ENCODE measurements around the gene DYTN. TPM values are rescaled to one million over a fixed set of nuclear protein-coding genes. Genes with fewer than 3 reads are reported as not detected.

DYTN gene
- total RNA-seq, 1 donor from 2014 or later, result 3.1 TPM

DNA sequence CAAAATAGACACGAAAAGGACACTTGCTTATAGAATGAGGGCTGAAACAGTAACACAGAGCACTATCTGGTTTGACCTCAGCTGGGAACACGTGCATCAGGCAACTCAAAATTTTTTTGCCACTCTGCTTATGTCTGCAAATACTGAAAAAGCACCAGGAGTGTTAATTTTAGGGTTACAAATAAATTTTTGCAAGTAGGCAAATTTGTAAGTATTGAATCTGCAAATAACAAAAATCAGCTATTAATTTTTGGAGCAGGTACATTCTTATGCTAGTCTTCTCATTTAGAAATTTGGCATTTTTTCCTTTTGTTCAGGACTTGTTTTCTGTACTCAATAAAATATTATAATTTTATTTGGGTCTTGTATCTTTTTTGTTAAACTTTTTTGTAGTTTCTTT lies 29.7 kb downstream of the DYTN start:
- Mint-ChIP-seq H3K9me3 (ENCODE audit: unreplicated experiment) (no peaks in the 10 kb centered on the region), H3K27ac (ENCODE audit: unreplicated experiment) (no peak overlapping the region), H3K27me3 (ENCODE audit: unreplicated experiment) (peaks cover 1% of the 10 kb centered on the region), H3K36me3 (ENCODE audit: low read depth, unreplicated experiment) (peaks cover 14% of the 10 kb centered on the region), H3K4me3 (ENCODE audit: unreplicated experiment) (no peak overlapping the region), H3K4me1 (ENCODE audit: unreplicated experiment) (no peaks in the 10 kb centered on the region)
- TF ChIP-seq, protein P1, sequence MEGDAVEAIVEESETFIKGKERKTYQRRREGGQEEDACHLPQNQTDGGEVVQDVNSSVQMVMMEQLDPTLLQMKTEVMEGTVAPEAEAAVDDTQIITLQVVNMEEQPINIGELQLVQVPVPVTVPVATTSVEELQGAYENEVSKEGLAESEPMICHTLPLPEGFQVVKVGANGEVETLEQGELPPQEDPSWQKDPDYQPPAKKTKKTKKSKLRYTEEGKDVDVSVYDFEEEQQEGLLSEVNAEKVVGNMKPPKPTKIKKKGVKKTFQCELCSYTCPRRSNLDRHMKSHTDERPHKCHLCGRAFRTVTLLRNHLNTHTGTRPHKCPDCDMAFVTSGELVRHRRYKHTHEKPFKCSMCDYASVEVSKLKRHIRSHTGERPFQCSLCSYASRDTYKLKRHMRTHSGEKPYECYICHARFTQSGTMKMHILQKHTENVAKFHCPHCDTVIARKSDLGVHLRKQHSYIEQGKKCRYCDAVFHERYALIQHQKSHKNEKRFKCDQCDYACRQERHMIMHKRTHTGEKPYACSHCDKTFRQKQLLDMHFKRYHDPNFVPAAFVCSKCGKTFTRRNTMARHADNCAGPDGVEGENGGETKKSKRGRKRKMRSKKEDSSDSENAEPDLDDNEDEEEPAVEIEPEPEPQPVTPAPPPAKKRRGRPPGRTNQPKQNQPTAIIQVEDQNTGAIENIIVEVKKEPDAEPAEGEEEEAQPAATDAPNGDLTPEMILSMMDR (IDR thresholded peaks at IDR 0.05; ENCODE audit: unreplicated experiment), result no peak
- DNase-seq (ENCODE audit: low spot score), result no peak

DNA sequence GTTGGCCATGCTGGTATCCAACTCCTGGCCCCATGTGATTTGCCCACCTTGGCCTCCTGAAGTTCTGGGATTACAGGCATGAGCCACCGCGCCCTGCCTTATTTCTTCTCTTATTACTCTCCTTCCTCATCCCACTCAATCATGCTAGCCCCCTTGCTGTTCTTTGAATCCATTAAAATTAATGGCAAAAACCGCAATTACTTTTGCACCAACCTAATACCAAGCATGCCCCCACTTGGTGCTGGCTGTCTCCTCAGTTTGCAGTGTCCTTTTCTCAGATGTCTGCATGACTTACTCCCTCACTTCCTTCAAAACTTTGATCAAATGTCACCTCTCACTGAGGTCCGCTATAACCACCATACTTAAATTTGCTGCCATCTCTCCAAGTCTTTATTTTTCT lies 34.6 kb downstream of the DYTN start:
- Mint-ChIP-seq H3K27me3 (ENCODE audit: unreplicated experiment) (peaks cover 1% of the 10 kb centered on the region), H3K27ac (ENCODE audit: unreplicated experiment) (no peak overlapping the region), H3K9me3 (ENCODE audit: unreplicated experiment) (no peaks in the 10 kb centered on the region), H3K36me3 (ENCODE audit: low read depth, unreplicated experiment) (no peaks in the 10 kb centered on the region), H3K4me3 (ENCODE audit: unreplicated experiment) (no peak overlapping the region), H3K4me1 (ENCODE audit: unreplicated experiment) (peaks cover 12% of the 10 kb centered on the region)
- DNase-seq (ENCODE audit: low spot score), result no peak
- TF ChIP-seq, protein P1 (IDR thresholded peaks at IDR 0.05; ENCODE audit: unreplicated experiment), result no peak

DNA sequence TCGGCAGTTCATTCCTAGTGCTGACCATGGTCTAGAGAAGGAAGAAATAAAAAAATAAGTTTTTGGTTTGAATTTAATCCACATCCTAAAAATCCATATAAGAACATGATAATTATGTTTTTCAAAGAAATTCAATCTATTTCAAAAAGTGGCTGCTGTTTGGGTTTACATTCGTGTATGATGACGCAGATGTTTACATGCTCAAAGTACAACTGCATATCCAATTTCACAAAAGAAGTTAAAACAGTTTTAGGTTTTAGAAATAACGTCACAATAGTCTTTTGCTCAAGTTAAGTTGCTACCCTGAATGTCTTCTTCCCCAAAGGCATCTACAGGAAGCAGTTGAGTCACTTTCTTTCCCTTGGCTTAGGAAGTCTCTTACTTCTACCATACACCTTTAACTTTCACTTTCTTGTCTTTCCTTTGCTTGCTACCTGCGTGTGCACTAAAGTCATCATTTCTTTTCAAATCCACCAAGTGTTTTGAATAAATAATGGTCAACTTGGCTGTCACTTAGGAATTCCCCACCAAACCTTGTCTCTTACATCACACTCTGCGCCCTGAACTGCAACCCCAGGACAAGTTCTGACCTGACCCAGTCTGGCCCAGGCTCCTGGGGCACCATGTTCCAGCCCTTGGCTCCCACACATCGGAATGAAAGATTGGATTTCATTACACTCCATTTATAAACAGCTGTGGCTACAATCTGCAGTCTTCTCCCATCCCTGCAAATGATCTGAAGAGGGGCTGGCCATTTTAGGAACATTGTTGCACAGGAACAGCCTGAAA lies 47.5 kb downstream of the DYTN start:
- no peak for DNase-seq (ENCODE audit: low spot score)
- no peak overlapping the region for H3K4me3 Mint-ChIP-seq (ENCODE audit: unreplicated experiment)
- TF ChIP-seq, protein P1 (IDR thresholded peaks at IDR 0.05; ENCODE audit: unreplicated experiment), result no peak
- no peaks in the 10 kb centered on the region for H3K9me3 Mint-ChIP-seq (ENCODE audit: unreplicated experiment)
- H3K27ac Mint-ChIP-seq (ENCODE audit: unreplicated experiment), result no peak overlapping the region
- H3K36me3 Mint-ChIP-seq (ENCODE audit: low read depth, unreplicated experiment), result peaks cover 4% of the 10 kb centered on the region
- peaks cover 8% of the 10 kb centered on the region for H3K4me1 Mint-ChIP-seq (ENCODE audit: unreplicated experiment)
- no peaks in the 10 kb centered on the region for H3K27me3 Mint-ChIP-seq (ENCODE audit: unreplicated experiment)

DNA sequence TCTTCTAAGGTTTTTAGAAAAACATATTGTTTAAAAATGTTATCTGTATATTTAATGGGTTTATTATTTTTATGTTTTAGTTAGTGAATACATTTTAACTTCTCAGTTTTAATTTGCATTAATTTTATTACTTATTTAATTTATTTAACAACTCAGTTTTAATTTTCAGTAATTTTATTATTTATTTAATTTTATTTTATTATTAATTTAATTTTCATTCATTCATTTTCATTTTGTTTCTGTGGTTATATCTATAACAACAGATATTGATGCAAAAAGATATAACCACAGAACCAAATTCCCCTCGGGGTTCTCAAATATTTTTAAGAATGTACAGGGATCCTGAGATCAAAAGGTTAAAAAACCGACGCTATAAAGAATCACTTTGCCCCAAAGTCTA lies 52.9 kb downstream of the DYTN start:
- Mint-ChIP-seq H3K27ac (ENCODE audit: unreplicated experiment) (no peak overlapping the region), H3K27me3 (ENCODE audit: unreplicated experiment) (no peaks in the 10 kb centered on the region), H3K4me3 (ENCODE audit: unreplicated experiment) (no peak overlapping the region), H3K36me3 (ENCODE audit: low read depth, unreplicated experiment) (peaks cover 4% of the 10 kb centered on the region), H3K4me1 (ENCODE audit: unreplicated experiment) (peaks cover 6% of the 10 kb centered on the region), H3K9me3 (ENCODE audit: unreplicated experiment) (no peaks in the 10 kb centered on the region)
- TF ChIP-seq, protein P1 (IDR thresholded peaks at IDR 0.05; ENCODE audit: unreplicated experiment), result no peak
- DNase-seq (ENCODE audit: low spot score), result no peak

DNA sequence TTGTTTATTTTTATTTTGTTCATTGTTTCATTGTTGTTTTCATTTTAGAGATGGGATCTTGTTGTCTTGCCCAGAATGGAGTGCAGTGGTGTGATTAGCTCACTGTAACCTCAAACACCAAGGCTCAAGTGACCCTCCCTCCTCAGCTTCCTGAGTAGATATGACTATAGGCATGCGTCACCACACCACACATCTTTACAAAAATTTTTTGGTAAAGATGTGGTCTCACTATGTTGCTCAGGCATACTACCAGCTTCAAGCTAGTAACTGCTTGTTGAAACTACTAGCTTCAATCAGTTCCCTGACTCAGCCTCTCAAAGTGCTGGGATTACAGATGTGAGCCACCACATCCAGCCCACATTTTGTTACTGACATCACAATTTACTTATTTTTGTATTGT lies 61.1 kb downstream of the DYTN start:
- peaks cover 2% of the 10 kb centered on the region for H3K27me3 Mint-ChIP-seq (ENCODE audit: unreplicated experiment)
- TF ChIP-seq, protein P1 (IDR thresholded peaks at IDR 0.05; ENCODE audit: unreplicated experiment), result no peak
- no peak overlapping the region for H3K4me3 Mint-ChIP-seq (ENCODE audit: unreplicated experiment)
- H3K4me1 Mint-ChIP-seq (ENCODE audit: unreplicated experiment), result no peaks in the 10 kb centered on the region
- no peaks in the 10 kb centered on the region for H3K9me3 Mint-ChIP-seq (ENCODE audit: unreplicated experiment)
- DNase-seq (ENCODE audit: low spot score), result no peak
- no peaks in the 10 kb centered on the region for H3K36me3 Mint-ChIP-seq (ENCODE audit: low read depth, unreplicated experiment)
- H3K27ac Mint-ChIP-seq (ENCODE audit: unreplicated experiment), result no peak overlapping the region

All from endothelial cell (in vitro differentiated cells).